K562 (cell line): Measurements from ENCODE around the gene RPH3AL. TPM values are rescaled to one million over a fixed set of nuclear protein-coding genes. Genes with fewer than 3 reads are reported as not detected.

Source experiments
- ATAC-seq: fragments of 200-7000 bp; cut with Tn5 transposase; 3 replicates; pipeline ENCODE4 v1.9.1; 2020; ENCODE audit warnings: moderate library complexity
- BruUV-seq: library from RNA; stranded (reverse); fragments of 400-500 nt; replicated peaks from 2 replicates; lab custom pipeline; 2021; lab: Mats Ljungman, UMichigan
- CTCF ChIA-PET: fragments of 300-600 bp; formaldehyde crosslinking; extraction: SDS; loops from one replicate; lab custom pipeline; 2021; ENCODE audit warnings: low intra/inter-chr PET ratio; lab: Yijun Ruan, JAX
- POLR2A ChIA-PET: fragments of 300-600, 350-650 bp; sonication (Branson Sonifier 250); formaldehyde crosslinking; extraction: SDS; loops from one replicate; lab custom pipeline; 2021; ENCODE audit warnings: antibody characterized with exemption, inconsistent platforms; lab: Yijun Ruan, JAX
- DNase-seq, 4 experiments: peaks; one replicate each; pipeline versions ENCODE4 v3.0.0 to v3.0.0-alpha.2; 2011 to 2018; ENCODE audit warnings: low spot score in 3 of 4, mixed read lengths in 3 of 4; ENCODE audit errors: extremely low read depth in 1 of 4
- FAIRE-seq: peaks from 2 replicates; lab custom pipeline; 2011; peaks lifted over from hg19 to GRCh38; lab: Jason Lieb, UNC
- H2AFZ ChIP-seq: 2 replicates; pipeline ENCODE4 v1.6.0; 2011; ENCODE audit warnings: low read depth, low read length, control low read depth, inconsistent platforms
- H3K27ac ChIP-seq: fragments of 200-600 bp; 3 replicates; pipeline ENCODE4 v1.8.0; 2011; ENCODE audit warnings: low read depth, mild to moderate bottlenecking, control low read depth, inconsistent platforms, low read length, moderate library complexity, mixed read lengths; ENCODE audit errors: extremely low read depth
- H3K27me3 ChIP-seq, 2 experiments: fragments of 300-600 bp in 1 of 2; 2 replicates in 1 of 2; 3 replicates in 1 of 2; pipeline versions ENCODE4 v1.6.0 to v1.8.0; 2011; ENCODE audit warnings: inconsistent platforms in 2 of 2, low read length in 2 of 2, mild to moderate bottlenecking in 1 of 2, mixed read lengths in 1 of 2, moderate library complexity in 1 of 2; ENCODE audit not compliant: control insufficient read depth in 2 of 2, insufficient read depth in 2 of 2
- H3K36me3 ChIP-seq: fragments of 300-600 bp; 3 replicates; pipeline ENCODE4 v1.8.0; 2011; ENCODE audit warnings: mild to moderate bottlenecking, low read length, inconsistent platforms; ENCODE audit not compliant: control insufficient read depth, insufficient read depth
- H3K4me1 ChIP-seq, 2 experiments: fragments of 200-600 bp in 1 of 2; replicated peaks in 1 of 2; 2 replicates in 1 of 2; 3 replicates in 1 of 2; pipeline versions ENCODE4 v1.5.1 to v1.8.0; 2011; ENCODE audit warnings: inconsistent platforms in 2 of 2, low read length in 2 of 2, mild to moderate bottlenecking in 1 of 2, mixed read lengths in 1 of 2, moderate library complexity in 1 of 2; ENCODE audit not compliant: control insufficient read depth in 2 of 2, insufficient read depth in 2 of 2
- H3K4me2 ChIP-seq: 2 replicates; pipeline ENCODE4 v1.6.1; 2011; ENCODE audit warnings: low read length, control low read depth, inconsistent platforms, mixed read lengths; ENCODE audit not compliant: insufficient read depth
- H3K4me3 ChIP-seq: fragments of 200-600 bp; sonication (generic), shearing (Covaris generic); 2 replicates; pipeline ENCODE4 v1.5.1; 2016; ENCODE audit warnings: control low read depth, inconsistent platforms
- H3K79me2 ChIP-seq: fragments of 200-600 bp; 3 replicates; pipeline ENCODE4 v1.8.0; 2011; ENCODE audit warnings: low read length, inconsistent platforms; ENCODE audit not compliant: control insufficient read depth, insufficient read depth
- H3K9ac ChIP-seq, 2 experiments: 2 replicates each; pipeline versions ENCODE4 v1.6.0 to v1.6.1; 2011; ENCODE audit warnings: low read depth in 2 of 2, low read length in 2 of 2, control low read depth in 1 of 2, inconsistent platforms in 1 of 2, mild to moderate bottlenecking in 1 of 2, mixed read lengths in 1 of 2; ENCODE audit not compliant: insufficient read depth in 1 of 2
- H3K9me1 ChIP-seq: one replicate; pipeline ENCODE4 v1.6.0; 2011; ENCODE audit warnings: inconsistent platforms, mild to moderate bottlenecking, low read length, moderate library complexity; ENCODE audit not compliant: control insufficient read depth, insufficient read depth
- H3K9me3 ChIP-seq: replicated peaks from 2 replicates; pipeline ENCODE4 v1.5.1; 2011; ENCODE audit warnings: low read depth, low read length, inconsistent platforms; ENCODE audit not compliant: control insufficient read depth, insufficient read depth
- H4K20me1 ChIP-seq: replicated peaks from 2 replicates; pipeline ENCODE4 v1.6.1; 2011; ENCODE audit warnings: low read length, inconsistent platforms, mixed read lengths; ENCODE audit not compliant: control insufficient read depth, insufficient read depth
- ARID3A ChIP-seq: IDR thresholded peaks from 2 replicates; pipeline ENCODE4 v1.6.1; 2012; ENCODE audit warnings: low read depth, low read length, improper control_type of control experiment, borderline replicate concordance
- COPS2 ChIP-seq: fragments of 450-650 bp; conservative IDR thresholded peaks from 2 replicates; pipeline ENCODE4 v1.6.1; 2016; ENCODE audit warnings: mild to moderate bottlenecking, moderate library complexity
- E2F6 ChIP-seq, 2 experiments: IDR thresholded peaks; 2 replicates each; pipeline ENCODE4 v1.6.1; 2011; ENCODE audit warnings: borderline replicate concordance in 1 of 2, control low read depth in 1 of 2, low read depth in 1 of 2, low read length in 1 of 2, mild to moderate bottlenecking in 1 of 2, mixed read lengths in 1 of 2, moderate library complexity in 1 of 2; ENCODE audit not compliant: insufficient read depth in 1 of 2, insufficient read length in 1 of 2, poor library complexity in 1 of 2, severe bottlenecking in 1 of 2; ENCODE audit errors: extremely low read depth in 1 of 2
- FOSL1 ChIP-seq: fragments of 200-800 bp; sonication (Bioruptor generic); conservative IDR thresholded peaks from 2 replicates; pipeline ENCODE4 v1.6.1; 2016; ENCODE audit warnings: missing genetic modification characterization, missing compliant biosample characterization
- HNRNPK ChIP-seq: fragments of 200-400 bp; formaldehyde crosslinking; IDR thresholded peaks from one replicate; pipeline ENCODE4 v1.6.1; 2018; ENCODE audit warnings: mild to moderate bottlenecking, low read depth, low read length; ENCODE audit not compliant: poor library complexity, severe bottlenecking
- RCOR1 ChIP-seq, 2 experiments: IDR thresholded peaks; 2 replicates each; pipeline ENCODE4 v1.6.1; 2012; ENCODE audit warnings: low read depth in 2 of 2, low read length in 2 of 2, borderline replicate concordance in 1 of 2, improper control_type of control experiment in 1 of 2
- STAT5B ChIP-seq: fragments of 250-450 bp; sonication (Bioruptor Pico); IDR thresholded peaks from 2 replicates; pipeline ENCODE4 v1.8.0; 2021; ENCODE audit warnings: mild to moderate bottlenecking, inconsistent platforms
- ZNF384 ChIP-seq: IDR thresholded peaks from 2 replicates; pipeline ENCODE4 v1.6.1; 2012; ENCODE audit warnings: low read depth, low read length, improper control_type of control experiment
- ZNF407 ChIP-seq: fragments of 450-650 bp; IDR thresholded peaks from 2 replicates; pipeline ENCODE4 v1.6.1; 2016; ENCODE audit warnings: low read depth
- WGBS: fragments of 100-300 bp; shearing (Covaris generic); methylation state at CpG from one replicate; pipeline ENCODE4 v1.1.6; 2016; ENCODE audit warnings: low coverage, mixed read lengths; ENCODE audit not compliant: insufficient coverage; ENCODE audit errors: missing lambda C conversion rate; 5-methylcytosine and 5-hydroxymethylcytosine counted together
- in situ Hi-C: fragments of 300-500 bp; cut with MboI; formaldehyde crosslinking; loops from 4 replicates; pipeline ENCODE4 v1.15.0; 2018; ENCODE audit warnings: inconsistent platforms, mixed read lengths
- intact Hi-C: fragments of 100-400 bp; cut with micrococcal nuclease; formaldehyde crosslinking; loops from 2 replicates; pipeline ENCODE4 v1.14.2; 2022
- polyA plus RNA-seq, 8 experiments: library from polyadenylated mRNA; depleted of rRNA in 4 of 8; stranded (reverse) in 5 of 8; unstranded in 3 of 8; fragments of >200 nt; fragmentation: Nextera tagmentation in 2 of 8; fragmentation: Illumina TruSeq in 1 of 8; extraction: Ambion mirVana in 2 of 8; extraction: Trizol in 1 of 8; gene quantifications; 2 replicates each; pipeline versions ENCODE4 v1.2.1 to v1.2.3, GENCODE V29; 2011 to 2014; ENCODE audit warnings: inconsistent platforms in 1 of 8, missing spikeins in 1 of 8
- total RNA-seq, 7 experiments: library from RNA; depleted of rRNA in 6 of 7; stranded (reverse); fragments of >200 nt in 6 of 7; fragmentation: Illumina TruSeq in 2 of 7; extraction: Trizol in 2 of 7; gene quantifications; 2 replicates each; pipeline versions ENCODE4 v1.2.1 to v1.2.3, GENCODE V29; 2011 to 2021; ENCODE audit warnings: low replicate concordance in 1 of 7

Gene RPH3AL
- total and polyA plus RNA-seq, 9 of the 15 experiments (the other 6 are each of a cell fraction or from before 2014, with no cell fraction given): 0.18 to 1.7 (median 0.39) TPM

DNA sequence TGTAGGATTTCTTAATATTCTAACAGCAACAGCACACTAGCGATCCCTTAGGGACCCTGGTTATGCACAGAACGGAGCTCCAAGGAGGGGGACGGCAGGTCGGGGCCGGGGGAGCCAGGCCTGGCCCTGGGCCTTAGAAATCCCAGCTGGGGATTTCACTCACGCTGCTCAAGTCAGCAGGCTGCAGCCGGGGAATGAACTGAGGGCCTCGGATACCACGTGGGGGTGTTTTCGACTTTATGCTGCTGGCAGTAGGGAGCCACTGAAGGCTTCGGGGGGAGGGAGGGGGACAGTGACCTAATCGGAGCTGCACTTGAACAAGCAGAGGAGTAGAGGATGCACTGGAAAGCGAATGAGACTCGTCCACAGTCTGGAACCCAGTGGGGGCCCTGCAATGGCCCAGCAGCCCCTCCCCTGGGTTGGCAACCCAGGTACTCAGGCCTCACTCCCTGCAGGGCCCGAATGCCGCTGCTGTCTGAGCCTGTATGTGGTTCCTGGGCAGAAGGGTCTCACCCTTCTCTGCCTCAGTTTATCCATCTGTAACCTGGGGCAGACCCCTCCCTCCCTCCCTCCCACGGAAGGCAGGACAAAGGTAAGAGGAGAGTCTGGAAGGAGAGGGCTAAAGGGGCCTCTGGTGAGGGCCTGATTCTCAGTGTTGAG is 53.7 kb downstream of the RPH3AL start:
- no peak overlapping the region for H3K9ac ChIP-seq
- no peak overlapping the region for H3K4me3 ChIP-seq
- FAIRE-seq (no peak), ATAC-seq (no peak), DNase-seq (no peak)
- no peaks in the 10 kb centered on the region for H3K79me2 ChIP-seq
- intact Hi-C loops (no loop called here), in situ Hi-C loops (no loop called here)
- H3K36me3 ChIP-seq: no peaks in the 10 kb centered on the region
- 3% methylated on average over 5 of the region's 17 CpGs for WGBS
- H3K9me3 ChIP-seq: no peaks in the 10 kb centered on the region
- no peak overlapping the region for H3K27ac ChIP-seq
- H2AFZ ChIP-seq: no peak overlapping the region
- ChIA-PET POLR2A (interaction anchor here (1.1 kb wide), 1 partner anchor 46 kb away, joined by 3 read pairs; no protein-coding TSS in a partner anchor), CTCF (no interaction called here)
- no peak overlapping the region for H3K4me2 ChIP-seq
- BruUV-seq: no TSS peak
- no peaks in the 10 kb centered on the region for H4K20me1 ChIP-seq
- peaks cover 5 to 36% of the 10 kb centered on the region in 2 experiments; a peak in 4 of 5 replicates for H3K27me3 ChIP-seq
- peaks cover 0 to 8% of the 10 kb centered on the region in 2 experiments; a peak in 2 of 5 replicates for H3K4me1 ChIP-seq
- no peaks in the 10 kb centered on the region for H3K9me1 ChIP-seq
- no peak for TF ChIP-seq ZNF384
- TF ChIP-seq COPS2: no peak
- no peak for TF ChIP-seq RCOR1 (IDR thresholded peaks at IDR 0.05; ENCODE audit: borderline replicate concordance in 1 of 2, low read depth in 2 of 2, low read length in 2 of 2)
- TF ChIP-seq ZNF407: no peak
- TF ChIP-seq STAT5B (CRISPR knock-in tag): no peak
- no peak for TF ChIP-seq FOSL1 (tag)
- TF ChIP-seq HNRNPK: no peak
- TF ChIP-seq ARID3A: no peak
- TF ChIP-seq E2F6 (IDR thresholded peaks at IDR 0.05; ENCODE audit: borderline replicate concordance in 1 of 2, extremely low read depth in 1 of 2, insufficient read depth in 1 of 2, insufficient read length in 1 of 2, low read depth in 1 of 2, low read length in 1 of 2, poor library complexity in 1 of 2, severe bottlenecking in 1 of 2): no peak
